Cortex of kidney (tissue), 1 donor: Measurements from ENCODE around the gene ZNRF3.

Source experiments
- DNase-seq: peaks from one replicate; lab custom pipeline; 2025; lab: John Stamatoyannopoulos, UW

ZNRF3 gene

GRCh38 chr22:29090039-29090438 is 206.7 kb downstream of the ZNRF3 start:
- no peak for DNase-seq

GRCh38 chr22:29092243-29092642 is 208.9 kb downstream of the ZNRF3 start:
- no peak for DNase-seq

DNA sequence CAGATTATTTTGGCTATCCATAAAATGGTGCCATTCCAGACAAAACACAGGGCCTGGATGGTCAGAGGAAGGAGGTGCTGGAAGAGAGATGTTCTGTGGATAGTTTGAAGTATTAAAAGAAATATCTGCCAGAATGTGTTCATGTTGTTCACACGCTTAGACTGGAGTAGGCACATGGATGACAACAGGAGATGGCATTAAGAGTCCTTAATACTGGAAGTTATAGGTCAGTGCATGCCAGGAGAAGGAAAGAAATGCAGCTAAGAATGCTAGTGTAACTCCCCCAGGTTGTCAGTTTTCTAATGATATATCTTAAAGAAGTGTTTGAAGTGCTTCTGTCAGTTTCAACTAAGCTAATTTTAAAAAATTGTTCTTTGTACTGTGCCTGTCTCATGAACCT is 209.7 kb downstream of the ZNRF3 start:
- DNase-seq, result no peak

DNA sequence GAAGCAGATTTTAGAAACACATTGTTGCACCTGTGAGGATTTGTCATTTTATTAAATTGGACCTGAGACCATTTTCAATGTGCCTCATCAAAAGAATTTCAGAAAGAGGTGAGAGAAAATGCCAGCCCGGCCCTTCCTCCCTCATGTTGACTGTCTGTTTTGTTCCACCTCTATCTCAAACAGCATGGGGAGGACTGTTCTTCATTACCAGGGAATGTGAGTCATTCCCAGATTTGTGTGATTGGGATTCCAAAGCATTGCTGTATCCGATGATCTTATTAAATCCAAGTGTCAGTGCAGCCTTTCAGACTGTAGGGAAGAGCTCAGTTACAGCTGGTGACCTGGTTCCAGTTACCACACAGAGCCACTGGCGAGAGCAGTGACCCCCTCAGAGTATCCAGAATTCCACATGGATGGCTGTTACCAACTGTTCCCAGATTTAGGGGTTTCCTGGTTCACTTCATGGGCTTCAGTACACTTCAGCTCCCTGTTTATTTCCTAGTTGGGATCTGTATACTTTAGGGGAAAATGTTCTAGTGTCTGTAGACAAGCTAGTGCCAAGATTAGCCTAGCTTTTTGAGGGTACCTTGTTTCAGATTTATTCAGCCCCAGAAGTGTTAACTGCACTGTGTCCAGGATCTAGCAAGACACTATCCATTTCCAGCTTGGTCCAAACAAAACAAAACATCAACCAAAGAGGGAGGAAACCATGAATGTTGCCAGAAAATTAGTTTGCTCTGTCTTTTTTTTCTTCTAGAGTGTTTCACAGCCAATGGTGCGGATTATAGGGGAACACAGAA is 210.3 kb downstream of the ZNRF3 start:
- no peak for DNase-seq

- no peak for DNase-seq
Observed at GRCh38 chr22:29095459-29095858, 212.1 kb downstream of the ZNRF3 start.

DNA sequence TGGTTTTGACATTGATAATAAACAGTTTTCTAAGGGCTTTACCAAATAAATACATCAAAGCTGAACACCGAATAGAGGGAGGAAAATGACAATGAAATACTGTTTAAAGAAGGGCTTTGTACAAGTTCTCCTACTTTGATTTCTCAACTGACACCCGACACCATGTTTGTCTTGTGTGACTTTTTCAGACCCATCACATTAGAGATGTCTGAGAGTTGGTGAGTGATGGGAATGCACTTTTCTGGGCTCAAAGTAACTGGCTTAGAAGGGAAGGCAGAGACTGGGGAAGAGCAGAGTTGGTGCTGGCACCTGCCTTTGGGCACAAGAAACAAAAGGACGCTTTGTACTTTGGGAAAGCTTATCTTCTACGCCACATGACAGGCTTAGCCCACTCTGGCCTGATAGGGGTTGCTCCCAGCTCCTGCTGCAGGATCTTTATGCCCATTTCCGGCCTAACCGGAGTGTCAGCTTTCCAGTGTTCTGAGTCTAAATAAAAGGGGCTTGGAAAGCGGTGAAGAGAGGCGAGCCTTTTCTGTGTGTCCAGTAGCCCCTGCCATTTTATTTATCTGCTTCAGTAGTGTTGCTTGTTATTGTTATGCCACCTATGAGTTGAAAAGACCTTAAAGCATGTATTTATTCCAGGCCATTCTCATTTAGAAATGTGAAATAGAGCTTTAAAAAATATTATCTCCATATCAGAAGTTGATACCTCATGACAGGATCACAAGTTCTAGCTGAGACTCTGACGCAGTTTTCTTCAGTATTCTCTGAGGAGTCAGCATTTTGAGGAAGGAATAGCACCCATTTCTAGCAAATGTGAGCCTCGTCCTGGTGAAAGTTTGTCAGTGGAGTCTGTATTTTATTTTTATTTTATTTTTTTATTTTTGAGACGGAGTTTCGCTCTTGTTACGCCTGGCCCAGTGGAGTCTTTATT is 213.6 kb downstream of the ZNRF3 start:
- DNase-seq, result no peak

DNA sequence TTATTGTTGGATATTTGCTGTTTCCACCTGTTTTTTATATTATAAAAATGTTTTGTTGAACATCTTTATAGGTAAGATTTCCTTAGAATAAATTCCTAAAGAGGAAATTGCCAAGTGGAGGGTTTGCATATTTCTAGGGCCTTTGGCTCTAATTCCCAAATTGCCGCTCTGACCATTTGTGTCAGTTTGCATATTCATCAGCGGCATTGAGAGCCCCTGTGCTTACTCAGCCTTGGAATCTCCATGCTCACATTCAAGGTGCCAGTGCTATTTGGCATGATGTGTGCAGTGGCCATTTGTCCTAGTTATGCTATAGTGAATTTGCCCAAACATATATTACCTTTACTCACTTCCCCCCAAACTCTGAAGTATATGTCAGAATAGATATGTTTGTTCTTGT is 214.9 kb downstream of the ZNRF3 start:
- DNase-seq, result no peak

DNA sequence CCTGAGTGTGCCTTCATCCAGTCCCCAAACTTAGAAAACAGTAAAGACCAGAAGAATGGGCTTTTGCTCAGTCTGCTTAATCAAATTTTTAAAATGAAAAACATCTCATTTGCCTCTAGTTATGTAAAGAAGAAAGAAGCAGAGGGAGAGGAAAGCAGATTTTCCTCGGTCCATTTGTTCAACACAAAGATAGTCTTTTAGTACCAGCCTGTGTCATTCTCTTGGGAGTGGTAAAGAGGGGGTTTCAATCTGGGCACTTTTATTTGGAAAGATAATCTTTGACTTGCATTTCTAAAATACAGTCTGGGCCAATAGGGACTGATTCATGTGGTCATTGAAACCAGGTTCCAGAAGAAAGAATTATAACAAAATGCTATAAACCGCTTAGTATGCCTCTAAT is 218.9 kb downstream of the ZNRF3 start:
- no peak for DNase-seq

DNA sequence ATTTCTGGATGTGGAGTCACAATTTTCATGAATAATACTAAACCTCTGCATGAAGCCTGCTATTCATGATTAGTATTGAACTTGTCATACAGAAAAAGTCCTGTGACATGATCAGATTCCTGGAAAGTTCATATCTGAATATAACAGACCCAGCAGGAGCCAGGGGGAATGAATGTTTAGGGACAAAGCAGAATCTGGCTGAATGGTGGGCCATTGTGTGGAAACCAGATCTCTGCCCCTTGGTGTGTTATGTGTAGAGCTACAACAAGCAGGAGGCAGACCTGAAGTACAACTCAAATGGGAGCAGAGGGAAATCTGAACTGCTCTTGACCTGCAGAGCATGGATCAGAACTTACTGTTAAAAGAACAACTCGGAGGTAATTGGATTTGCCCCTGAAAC is 219.7 kb downstream of the ZNRF3 start:
- no peak for DNase-seq

GRCh38 chr22:29105468-29105867 is 222.1 kb downstream of the ZNRF3 start:
- no peak for DNase-seq

- DNase-seq, result no peak
Observed at GRCh38 chr22:29106839-29107238, 223.5 kb downstream of the ZNRF3 start.
